HEK293 (cell line): ENCODE data around the gene EVI5L.

Experiments used
- GLIS2 ChIP-seq: fragments of 450-650 bp; formaldehyde crosslinking; IDR thresholded peaks from 2 replicates; pipeline ENCODE4 v1.5.1; 2016; ENCODE audit warnings: missing biosample characterization, missing genetic modification characterization
- ZFHX2 ChIP-seq: fragments of 450-650 bp; formaldehyde crosslinking; conservative IDR thresholded peaks from 2 replicates; pipeline ENCODE4 v1.5.1; 2016; ENCODE audit warnings: missing biosample characterization, missing genetic modification characterization
- ZNF121 ChIP-seq: fragments of 450-650 bp; formaldehyde crosslinking; IDR thresholded peaks from 2 replicates; pipeline ENCODE4 v1.5.1; 2016; ENCODE audit warnings: missing biosample characterization, missing genetic modification characterization
- ZNF140 ChIP-seq: fragments of 450-650 bp; formaldehyde crosslinking; IDR thresholded peaks from 2 replicates; pipeline ENCODE4 v1.5.1; 2016; ENCODE audit warnings: missing biosample characterization, missing genetic modification characterization
- ZNF335 ChIP-seq: fragments of 450-650 bp; formaldehyde crosslinking; conservative IDR thresholded peaks from 2 replicates; pipeline ENCODE4 v1.5.1; 2016; ENCODE audit warnings: missing biosample characterization, missing genetic modification characterization
- ZNF549 ChIP-seq: fragments of 450-650 bp; IDR thresholded peaks from 2 replicates; pipeline ENCODE4 v1.5.1; 2018; ENCODE audit warnings: missing biosample characterization, missing genetic modification characterization, mild to moderate bottlenecking, inconsistent platforms, moderate library complexity
- TF ChIP-seq, protein P1 (sequence below): fragments of 450-650 bp; formaldehyde crosslinking; IDR thresholded peaks from 2 replicates; pipeline ENCODE4 v1.5.1; 2016; ENCODE audit warnings: missing biosample characterization, missing genetic modification characterization

- no peak for TF ChIP-seq ZNF549
- TF ChIP-seq ZNF140 (tag by site-specific recombination), result no peak
- TF ChIP-seq ZNF335, result no peak
- TF ChIP-seq, protein P1, sequence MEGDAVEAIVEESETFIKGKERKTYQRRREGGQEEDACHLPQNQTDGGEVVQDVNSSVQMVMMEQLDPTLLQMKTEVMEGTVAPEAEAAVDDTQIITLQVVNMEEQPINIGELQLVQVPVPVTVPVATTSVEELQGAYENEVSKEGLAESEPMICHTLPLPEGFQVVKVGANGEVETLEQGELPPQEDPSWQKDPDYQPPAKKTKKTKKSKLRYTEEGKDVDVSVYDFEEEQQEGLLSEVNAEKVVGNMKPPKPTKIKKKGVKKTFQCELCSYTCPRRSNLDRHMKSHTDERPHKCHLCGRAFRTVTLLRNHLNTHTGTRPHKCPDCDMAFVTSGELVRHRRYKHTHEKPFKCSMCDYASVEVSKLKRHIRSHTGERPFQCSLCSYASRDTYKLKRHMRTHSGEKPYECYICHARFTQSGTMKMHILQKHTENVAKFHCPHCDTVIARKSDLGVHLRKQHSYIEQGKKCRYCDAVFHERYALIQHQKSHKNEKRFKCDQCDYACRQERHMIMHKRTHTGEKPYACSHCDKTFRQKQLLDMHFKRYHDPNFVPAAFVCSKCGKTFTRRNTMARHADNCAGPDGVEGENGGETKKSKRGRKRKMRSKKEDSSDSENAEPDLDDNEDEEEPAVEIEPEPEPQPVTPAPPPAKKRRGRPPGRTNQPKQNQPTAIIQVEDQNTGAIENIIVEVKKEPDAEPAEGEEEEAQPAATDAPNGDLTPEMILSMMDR (tag by site-specific recombination), result no peak
- TF ChIP-seq ZNF121, result no peak
- no peak for TF ChIP-seq ZFHX2 (tag by site-specific recombination)
- TF ChIP-seq GLIS2, result 0 out of 2 replicates have a peak, but pooled peaks have one; percentile 39
Observed at GRCh38 chr19:7888826-7889217, 58.8 kb downstream of the EVI5L start.
